A673 (cell line): ENCODE results near the gene ATAT1. TPM values are rescaled to one million over a fixed set of nuclear protein-coding genes. Genes with fewer than 3 reads are reported as not detected.
A peak's percentile ranks its signal among the peaks of the same experiment; 100 is the strongest.

Source experiments
- BruUV-seq: library from RNA; stranded (reverse); fragments of 400-500 nt; replicated peaks from 2 replicates; lab custom pipeline; 2021; lab: Mats Ljungman, UMichigan
- CTCF ChIA-PET: fragments of 300-600 bp; sonication (Branson Sonifier 250); formaldehyde crosslinking; loops from one replicate; lab custom pipeline; 2022; ENCODE audit warnings: antibody characterized with exemption; lab: Charles Lee
- POLR2A ChIA-PET: fragments of 300-600 bp; sonication (Branson Sonifier 250); formaldehyde crosslinking; loops from one replicate; lab custom pipeline; 2022; ENCODE audit warnings: antibody characterized with exemption; ENCODE audit not compliant: low non-redundant PET; lab: Charles Lee
- DNase-seq: peaks from one replicate; pipeline ENCODE4 v3.0.0-alpha.2; 2015; ENCODE audit warnings: low spot score
- H3K27ac ChIP-seq: fragments of 200-600 bp; sonication (generic); 2 replicates; pipeline ENCODE4 v1.5.1; 2016; ENCODE audit warnings: mixed run types, low read depth, mild to moderate bottlenecking, mixed read lengths, antibody characterized with exemption, low read length; ENCODE audit not compliant: poor library complexity, severe bottlenecking
- H3K27me3 ChIP-seq: fragments of 200-600 bp; sonication (generic); replicated peaks from 2 replicates; pipeline ENCODE4 v1.6.1; 2017; ENCODE audit warnings: mixed run types, low read depth, mild to moderate bottlenecking, mixed read lengths, antibody characterized with exemption, low read length; ENCODE audit not compliant: insufficient read depth, poor library complexity
- H3K36me3 ChIP-seq: fragments of 200-600 bp; sonication (generic); 2 replicates; pipeline ENCODE4 v1.6.1; 2016; ENCODE audit warnings: mixed run types, mild to moderate bottlenecking, mixed read lengths, antibody characterized with exemption, low read length; ENCODE audit not compliant: insufficient read depth, poor library complexity, severe bottlenecking
- H3K4me1 ChIP-seq: fragments of 200-600 bp; sonication (generic); 2 replicates; pipeline ENCODE4 v1.6.1; 2017; ENCODE audit warnings: mixed run types, mild to moderate bottlenecking, mixed read lengths, antibody characterized with exemption, low read length; ENCODE audit not compliant: insufficient read depth, poor library complexity, severe bottlenecking
- H3K4me3 ChIP-seq: fragments of 200-600 bp; sonication (generic); 2 replicates; pipeline ENCODE4 v1.5.1; 2016; ENCODE audit warnings: low read depth, mixed run types, mild to moderate bottlenecking, mixed read lengths, low read length; ENCODE audit not compliant: poor library complexity, severe bottlenecking
- H3K9me3 ChIP-seq: fragments of 200-600 bp; sonication (generic); 2 replicates; pipeline ENCODE4 v1.6.1; 2016; ENCODE audit warnings: mixed run types, low read depth, mild to moderate bottlenecking, mixed read lengths, antibody characterized with exemption, low read length; ENCODE audit not compliant: poor library complexity, severe bottlenecking
- EZH2 ChIP-seq: fragments of 200-600 bp; sonication (generic); IDR thresholded peaks from 2 replicates; pipeline ENCODE4 v1.6.1; 2017; ENCODE audit warnings: borderline replicate concordance, low read depth, mild to moderate bottlenecking, mixed read lengths, antibody characterized with exemption, low read length; ENCODE audit not compliant: poor library complexity, severe bottlenecking
- intact Hi-C: fragments of 100-400 bp; cut with micrococcal nuclease; formaldehyde crosslinking; loops from one replicate; pipeline ENCODE4 v1.10.0; 2022; ENCODE audit not compliant: unreplicated experiment
- total RNA-seq: library from RNA; stranded (reverse); gene quantifications from 2 replicates; pipeline ENCODE4 v1.2.3, GENCODE V29; 2021
- TF ChIP-seq, protein P1 (sequence below): fragments of 300-800, 200-600 bp; sonication (generic); conservative IDR thresholded peaks from 2 replicates; pipeline ENCODE4 v1.5.1; 2017; ENCODE audit warnings: low read depth, mild to moderate bottlenecking, antibody characterized with exemption, low read length, moderate library complexity, mixed read lengths

Gene ATAT1
- total RNA-seq, 1 experiment from 2014 or later = 31.7 TPM

DNA sequence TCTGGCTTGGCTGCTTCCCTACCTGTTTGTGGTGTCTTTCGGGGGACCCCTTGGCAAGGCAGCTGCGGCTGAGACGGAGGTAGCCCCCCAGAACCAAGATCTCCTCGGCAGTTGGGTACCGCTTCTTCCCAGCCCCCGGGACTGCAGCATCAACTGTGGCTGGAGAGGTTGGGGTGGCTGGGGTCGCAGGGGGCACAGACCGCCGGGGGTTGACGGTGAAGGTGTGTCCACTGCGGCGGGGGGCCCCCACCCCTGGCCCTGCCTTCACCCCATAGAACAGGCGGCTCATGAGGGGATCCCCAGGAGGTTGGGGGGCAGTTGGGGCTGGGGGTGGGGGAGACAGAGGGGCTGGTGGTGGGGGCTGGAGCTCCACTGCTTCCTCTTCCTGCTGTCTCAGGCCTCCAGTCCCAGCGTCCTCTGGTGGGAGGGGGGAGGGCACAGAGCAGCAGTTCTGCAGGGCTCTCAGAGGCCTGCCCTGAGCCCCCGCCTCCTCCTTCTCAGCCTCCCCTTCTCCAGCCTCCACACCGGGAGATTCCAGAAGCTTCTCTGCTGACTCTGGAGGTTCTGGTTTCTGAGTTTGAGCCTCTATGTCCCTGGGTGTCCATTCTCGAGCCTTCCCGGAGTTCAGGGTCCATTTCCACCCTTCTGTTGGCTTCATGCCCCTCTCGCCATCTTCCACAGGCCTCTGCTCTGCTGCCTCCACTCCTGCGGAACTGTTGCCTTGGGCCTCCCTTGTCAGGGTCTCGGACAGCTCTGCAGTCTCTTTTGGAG is 57.9 kb downstream of the ATAT1 start:
- intact Hi-C loops = no loop called here
- Histone ChIP-seq H3K9me3 (no peaks in the 10 kb centered on the region), H3K4me1 (peaks cover 51% of the 10 kb centered on the region), H3K27ac (peak overlapping the region; percentile 80), H3K27me3 (no peaks in the 10 kb centered on the region), H3K36me3 (no peaks in the 10 kb centered on the region), H3K4me3 (peak overlapping the region; percentile 88)
- no TSS peak for BruUV-seq
- CTCF ChIA-PET = no interaction called here
- POLR2A ChIA-PET = no interaction called here
- no peak for TF ChIP-seq EZH2
- TF ChIP-seq, protein P1, sequence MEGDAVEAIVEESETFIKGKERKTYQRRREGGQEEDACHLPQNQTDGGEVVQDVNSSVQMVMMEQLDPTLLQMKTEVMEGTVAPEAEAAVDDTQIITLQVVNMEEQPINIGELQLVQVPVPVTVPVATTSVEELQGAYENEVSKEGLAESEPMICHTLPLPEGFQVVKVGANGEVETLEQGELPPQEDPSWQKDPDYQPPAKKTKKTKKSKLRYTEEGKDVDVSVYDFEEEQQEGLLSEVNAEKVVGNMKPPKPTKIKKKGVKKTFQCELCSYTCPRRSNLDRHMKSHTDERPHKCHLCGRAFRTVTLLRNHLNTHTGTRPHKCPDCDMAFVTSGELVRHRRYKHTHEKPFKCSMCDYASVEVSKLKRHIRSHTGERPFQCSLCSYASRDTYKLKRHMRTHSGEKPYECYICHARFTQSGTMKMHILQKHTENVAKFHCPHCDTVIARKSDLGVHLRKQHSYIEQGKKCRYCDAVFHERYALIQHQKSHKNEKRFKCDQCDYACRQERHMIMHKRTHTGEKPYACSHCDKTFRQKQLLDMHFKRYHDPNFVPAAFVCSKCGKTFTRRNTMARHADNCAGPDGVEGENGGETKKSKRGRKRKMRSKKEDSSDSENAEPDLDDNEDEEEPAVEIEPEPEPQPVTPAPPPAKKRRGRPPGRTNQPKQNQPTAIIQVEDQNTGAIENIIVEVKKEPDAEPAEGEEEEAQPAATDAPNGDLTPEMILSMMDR = no peak
- no peak for DNase-seq

DNA sequence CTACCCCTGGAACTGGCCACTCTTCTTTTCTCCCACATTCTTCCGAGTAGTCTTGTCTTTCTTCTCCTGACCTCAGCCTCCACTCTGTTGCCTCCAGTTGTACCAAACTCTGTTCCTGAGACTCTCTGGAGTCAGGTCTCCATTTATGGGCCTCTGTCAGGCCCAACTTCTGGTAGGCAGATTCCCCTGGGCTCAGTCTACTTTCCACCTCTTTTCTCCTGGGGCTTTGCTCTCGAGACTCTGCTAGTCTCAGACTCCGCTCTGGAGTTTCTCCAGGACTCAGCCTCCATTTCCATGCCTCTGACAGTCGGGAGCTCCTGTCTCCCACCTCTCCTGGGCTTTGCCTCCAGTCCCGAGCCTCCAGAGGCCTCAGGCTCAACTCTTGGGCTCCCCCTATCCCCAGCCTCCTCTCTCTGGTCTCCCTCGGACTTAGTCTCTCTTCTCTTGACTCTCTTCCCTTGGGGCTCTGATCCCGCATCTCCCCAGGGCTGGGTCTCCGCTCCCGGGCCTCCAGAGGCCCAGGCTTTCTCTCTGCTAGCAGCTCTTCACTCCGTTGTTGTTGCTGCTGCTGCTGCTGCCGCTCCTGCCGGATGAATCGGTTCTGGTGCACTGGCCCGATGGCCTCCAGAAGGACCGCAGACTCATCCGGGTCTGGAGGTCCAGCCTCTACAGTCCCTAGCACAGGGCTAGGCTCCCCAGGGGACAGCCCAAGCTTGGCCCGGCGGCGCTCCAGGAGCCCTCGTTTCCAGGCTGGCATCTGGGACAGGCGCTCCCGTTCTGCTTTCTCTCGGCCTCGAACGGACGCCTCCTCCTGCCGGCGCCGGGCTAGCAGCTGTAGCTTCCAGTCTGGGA is 58.7 kb downstream of the ATAT1 start:
- no peak for TF ChIP-seq EZH2
- TF ChIP-seq, protein P1 = peak; percentile 29
- intact Hi-C loops = no loop called here
- H3K27ac ChIP-seq = peak overlapping the region; percentile 80

DNA sequence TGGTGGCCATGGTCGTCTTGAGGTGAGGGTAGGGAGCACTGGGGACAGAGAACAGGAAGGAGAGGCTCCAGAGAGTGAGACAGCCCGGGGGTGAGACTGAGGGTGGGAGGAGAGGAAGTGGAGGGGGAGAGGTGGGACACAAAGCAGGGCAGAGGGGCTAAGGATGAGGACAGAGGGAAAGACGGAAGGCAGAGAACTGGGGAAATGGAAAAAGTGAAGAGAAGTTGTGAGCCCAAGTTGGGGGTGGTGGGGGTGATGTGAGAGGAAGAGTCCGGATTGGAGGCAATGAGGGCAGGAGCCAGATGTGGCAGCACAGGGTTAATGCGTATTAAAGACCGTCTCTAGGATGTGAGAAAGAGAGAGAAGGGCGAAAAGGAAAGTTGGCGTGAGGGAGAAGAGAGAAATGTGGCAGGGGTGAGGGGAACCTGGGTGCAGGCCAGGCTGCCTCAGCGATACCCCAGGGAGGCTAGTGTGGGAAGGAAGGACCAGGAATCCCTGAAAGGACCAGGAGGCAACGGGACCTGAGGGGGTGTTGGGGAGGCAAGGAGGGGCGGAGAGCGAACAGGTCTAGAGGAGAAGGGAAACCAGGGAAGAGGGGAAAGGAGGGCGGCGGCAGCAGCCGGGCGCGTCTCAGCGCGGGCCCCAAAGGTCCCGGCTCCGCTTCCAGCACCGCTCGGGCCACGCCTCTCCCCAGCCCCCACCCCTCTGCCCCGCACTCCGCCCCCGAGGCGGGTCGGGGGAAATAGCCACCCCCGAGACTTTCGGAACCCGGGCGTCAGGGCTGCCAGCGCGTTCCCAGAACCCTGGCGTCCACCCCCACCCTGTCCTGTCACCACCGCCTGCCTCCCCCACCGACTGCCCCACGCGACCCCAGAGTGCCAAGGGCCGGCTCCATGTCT is 59.6 kb downstream of the ATAT1 start, which contains the start of gene PPP1R18:
Gene PPP1R18, minus strand, starts transcription at position 637 of the 899 bp plus-strand sequence. Its CDS starts 627 bp downstream, at position 10.
- Histone ChIP-seq H3K9me3 (no peaks in the 10 kb centered on the region), H3K27ac (peak within 1 kb of the TSS; percentile 80), H3K36me3 (no peaks in the 10 kb centered on the region), H3K4me3 (peak within 1 kb of the TSS; percentile 88), H3K27me3 (no peaks in the 10 kb centered on the region), H3K4me1 (peaks cover 60% of the 10 kb centered on the region)
- ChIA-PET POLR2A (no interaction called here), CTCF (no interaction called here)
- TF ChIP-seq, protein P1 = no peak
- no peak for TF ChIP-seq EZH2
- intact Hi-C loops = no loop called here
- TSS peak; percentile 16 for BruUV-seq
- DNase-seq = peak; percentile 72

More for the DNA sequence above, 58.7 kb downstream of the ATAT1 start:
- no peaks in the 10 kb centered on the region for H3K9me3 ChIP-seq
- H3K4me3 ChIP-seq = peak overlapping the region; percentile 88
- peaks cover 57% of the 10 kb centered on the region for H3K4me1 ChIP-seq
- H3K27me3 ChIP-seq = no peaks in the 10 kb centered on the region
- H3K36me3 ChIP-seq = no peaks in the 10 kb centered on the region
- POLR2A ChIA-PET = no interaction called here
- BruUV-seq = no TSS peak
- CTCF ChIA-PET = no interaction called here
- no peak for DNase-seq
